ENCODE measurements around the gene P4HTM.

The P4HTM gene

GRCh38 chr3:49013738-49014660, 24.0 kb downstream of the P4HTM start:
- Mint-ChIP-seq H3K27ac (no peak overlapping the region), H3K4me1 (peaks cover 18% of the 10 kb centered on the region), H3K36me3 (ENCODE audit: low read depth) (peaks cover 32% of the 10 kb centered on the region), H3K4me3 (no peak overlapping the region), H3K9me3 (no peaks in the 10 kb centered on the region), H3K27me3 (ENCODE audit: low read depth, poor library complexity) (no peaks in the 10 kb centered on the region)
- TF ChIP-seq CTCF (IDR thresholded peaks at IDR 0.05) = peak; percentile 53
- peak; percentile 56 for DNase-seq

- H3K27me3 Mint-ChIP-seq (ENCODE audit: low read depth, poor library complexity) = no peaks in the 10 kb centered on the region
- no peak for DNase-seq
- H3K36me3 Mint-ChIP-seq (ENCODE audit: low read depth) = peaks cover 27% of the 10 kb centered on the region
- no peak overlapping the region for H3K4me3 Mint-ChIP-seq
- H3K9me3 Mint-ChIP-seq = no peaks in the 10 kb centered on the region
- peaks cover 19% of the 10 kb centered on the region for H3K4me1 Mint-ChIP-seq
- H3K27ac Mint-ChIP-seq = peak overlapping the region; percentile 87
- TF ChIP-seq CTCF (IDR thresholded peaks at IDR 0.05) = no peak
These were observed 25.0 kb downstream of the P4HTM start for GRCh38 chr3:49015072-49015471.

- no peak for TF ChIP-seq CTCF (IDR thresholded peaks at IDR 0.05)
- DNase-seq = no peak
- peaks cover 23% of the 10 kb centered on the region for H3K4me1 Mint-ChIP-seq
- no peaks in the 10 kb centered on the region for H3K9me3 Mint-ChIP-seq
- H3K27ac Mint-ChIP-seq = peak overlapping the region; percentile 87
- no peaks in the 10 kb centered on the region for H3K27me3 Mint-ChIP-seq (ENCODE audit: low read depth, poor library complexity)
- H3K36me3 Mint-ChIP-seq (ENCODE audit: low read depth) = peaks cover 27% of the 10 kb centered on the region
- no peak overlapping the region for H3K4me3 Mint-ChIP-seq
These were observed 25.7 kb downstream of the P4HTM start for GRCh38 chr3:49015765-49016164.

GRCh38 chr3:49016414-49017228, 26.6 kb downstream of the P4HTM start:
- Mint-ChIP-seq H3K9me3 (no peaks in the 10 kb centered on the region), H3K27me3 (ENCODE audit: low read depth, poor library complexity) (no peaks in the 10 kb centered on the region), H3K4me3 (peak overlapping the region; percentile 96), H3K27ac (peak overlapping the region; percentile 25), H3K36me3 (ENCODE audit: low read depth) (peaks cover 27% of the 10 kb centered on the region), H3K4me1 (peaks cover 23% of the 10 kb centered on the region)
- no peak for DNase-seq
- TF ChIP-seq CTCF (IDR thresholded peaks at IDR 0.05) = no peak

GRCh38 chr3:49017229-49017970, 27.4 kb downstream of the P4HTM start:
- no peak for DNase-seq
- H3K4me3 Mint-ChIP-seq = peak overlapping the region; percentile 96
- TF ChIP-seq CTCF (IDR thresholded peaks at IDR 0.05) = no peak
- H3K9me3 Mint-ChIP-seq = no peaks in the 10 kb centered on the region
- no peaks in the 10 kb centered on the region for H3K27me3 Mint-ChIP-seq (ENCODE audit: low read depth, poor library complexity)
- H3K27ac Mint-ChIP-seq = no peak overlapping the region
- peaks cover 21% of the 10 kb centered on the region for H3K36me3 Mint-ChIP-seq (ENCODE audit: low read depth)
- peaks cover 24% of the 10 kb centered on the region for H3K4me1 Mint-ChIP-seq

Measured in nephron progenitor cell (in vitro differentiated cells).